Gastrocnemius medialis (tissue), 4 donors: ENCODE results near the gene TARS3. TPM values are rescaled to one million over a fixed set of nuclear protein-coding genes. Genes with fewer than 3 reads are reported as not detected.

Experiments
- ATAC-seq, 2 donors: fragments of 150-250 bp; one replicate each; pipeline ENCODE4 v1.9.1; 2016
- DNase-seq, 2 donors: peaks; one replicate each; pipeline ENCODE4 v3.0.0-alpha.2; 2019
- H3K27ac ChIP-seq, 4 donors: fragments of 200-600 bp; sonication (generic); 1 replicate in 1 of 4; 2 replicates in 3 of 4; pipeline ENCODE4 v1.5.1; 2016 to 2018; ENCODE audit warnings: mild to moderate bottlenecking in 2 of 4, moderate library complexity in 1 of 4
- H3K27me3 ChIP-seq, 3 donors: fragments of 200-600 bp; sonication (generic) in 2 of 3; 1 replicate in 1 of 3; 2 replicates in 2 of 3; pipeline versions ENCODE4 v1.5.1 to v1.6.0; 2016 to 2019; ENCODE audit warnings: mild to moderate bottlenecking in 1 of 3, moderate library complexity in 1 of 3
- H3K36me3 ChIP-seq, 2 donors: fragments of 200-600 bp; sonication (generic) in 1 of 2; one replicate each; pipeline ENCODE4 v1.5.1; 2017 to 2018
- H3K4me1 ChIP-seq, 2 donors: fragments of 200-600 bp; sonication (generic) in 1 of 2; one replicate each; pipeline ENCODE4 v1.5.1; 2016 to 2017; ENCODE audit warnings: mild to moderate bottlenecking in 2 of 2
- H3K4me3 ChIP-seq, 4 donors: fragments of 200-600 bp; sonication (generic) in 3 of 4; 1 replicate in 1 of 4; 2 replicates in 3 of 4; pipeline ENCODE4 v1.5.1; 2016 to 2019; ENCODE audit warnings: mild to moderate bottlenecking in 2 of 4
- H3K9me3 ChIP-seq, 3 donors: fragments of 200-600 bp; sonication (generic) in 2 of 3; 1 replicate in 1 of 3; 2 replicates in 2 of 3; pipeline ENCODE4 v1.5.1; 2016 to 2019
- POLR2A ChIP-seq, 2 donors: fragments of 450-650 bp; IDR thresholded peaks; one replicate each; pipeline ENCODE4 v1.6.1; 2017; ENCODE audit warnings: antibody characterized with exemption in 2 of 2, mild to moderate bottlenecking in 2 of 2, moderate library complexity in 2 of 2
- in situ Hi-C, 4 donors: fragments of 200-750 bp; cut with MboI; loops; one replicate each; pipeline versions ENCODE4 v1.15.0 to v1.8.0; 2017; ENCODE audit warnings: low sequenced_read_pairs in 4 of 4
- intact Hi-C: fragments of 100-400 bp; cut with DNase I; formaldehyde crosslinking; loops from one replicate; pipeline ENCODE4 v1.15.1; 2023; ENCODE audit warnings: low total_unique reads
- total RNA-seq, 4 donors: library from RNA; depleted of rRNA; stranded (reverse); fragments of >200 nt; gene quantifications; one replicate each; pipeline versions ENCODE4 v1.1.0 to v1.2.3, GENCODE V29; 2016
- TF ChIP-seq, protein P1 (sequence below), 5 experiments: fragments of 450-650 bp in 3 of 5; fragments of 200-600 bp in 2 of 5; sonication (generic) in 2 of 5; IDR thresholded peaks in 4 of 5; conservative IDR thresholded peaks in 1 of 5; 1 replicate in 4 of 5; 2 replicates in 1 of 5; pipeline ENCODE4 v1.5.1; 2016 to 2019; ENCODE audit warnings: antibody characterized with exemption in 5 of 5, mild to moderate bottlenecking in 3 of 5, moderate library complexity in 3 of 5

Gene TARS3
- total RNA-seq, 4 donors from 2014 or later = 38.3 to 69.9 (median 55.4) TPM

DNA sequence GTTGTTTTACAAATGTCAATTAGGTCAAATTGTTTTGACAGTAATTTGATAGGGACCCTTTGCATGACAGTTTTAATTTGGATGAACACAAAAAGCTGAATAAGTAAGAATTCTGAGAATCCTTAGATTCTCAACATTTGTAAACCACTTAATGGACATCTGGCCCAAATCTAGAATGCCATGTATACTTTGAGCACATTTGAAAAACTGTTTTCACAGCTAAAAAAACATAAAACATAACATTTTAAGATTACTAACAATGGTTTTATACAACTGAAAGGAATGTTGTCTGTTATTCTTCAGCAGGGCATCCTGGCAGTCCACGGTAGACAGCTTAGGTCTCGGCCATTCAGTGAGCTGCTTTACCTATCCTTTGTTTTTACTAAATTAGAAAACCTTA is 37.6 kb downstream of the TARS3 start:
- H3K27me3 ChIP-seq = no peaks in the 10 kb centered on the region
- no peak overlapping the region for H3K4me3 ChIP-seq
- H3K36me3 ChIP-seq = peaks cover 0 to 37% of the 10 kb centered on the region in 2 donors
- no peaks in the 10 kb centered on the region for H3K9me3 ChIP-seq
- DNase-seq (no peak), ATAC-seq (no peak)
- TF ChIP-seq POLR2A (IDR thresholded peaks at IDR 0.05) = no peak
- TF ChIP-seq, protein P1, sequence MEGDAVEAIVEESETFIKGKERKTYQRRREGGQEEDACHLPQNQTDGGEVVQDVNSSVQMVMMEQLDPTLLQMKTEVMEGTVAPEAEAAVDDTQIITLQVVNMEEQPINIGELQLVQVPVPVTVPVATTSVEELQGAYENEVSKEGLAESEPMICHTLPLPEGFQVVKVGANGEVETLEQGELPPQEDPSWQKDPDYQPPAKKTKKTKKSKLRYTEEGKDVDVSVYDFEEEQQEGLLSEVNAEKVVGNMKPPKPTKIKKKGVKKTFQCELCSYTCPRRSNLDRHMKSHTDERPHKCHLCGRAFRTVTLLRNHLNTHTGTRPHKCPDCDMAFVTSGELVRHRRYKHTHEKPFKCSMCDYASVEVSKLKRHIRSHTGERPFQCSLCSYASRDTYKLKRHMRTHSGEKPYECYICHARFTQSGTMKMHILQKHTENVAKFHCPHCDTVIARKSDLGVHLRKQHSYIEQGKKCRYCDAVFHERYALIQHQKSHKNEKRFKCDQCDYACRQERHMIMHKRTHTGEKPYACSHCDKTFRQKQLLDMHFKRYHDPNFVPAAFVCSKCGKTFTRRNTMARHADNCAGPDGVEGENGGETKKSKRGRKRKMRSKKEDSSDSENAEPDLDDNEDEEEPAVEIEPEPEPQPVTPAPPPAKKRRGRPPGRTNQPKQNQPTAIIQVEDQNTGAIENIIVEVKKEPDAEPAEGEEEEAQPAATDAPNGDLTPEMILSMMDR (IDR thresholded peaks at IDR 0.05 in 4 of 5, conservative IDR thresholded peaks at IDR 0.05 in 1 of 5) = no peak
- intact Hi-C loops (no loop called here), in situ Hi-C loops (no loop called here)
- H3K4me1 ChIP-seq = no peaks in the 10 kb centered on the region
- no peak overlapping the region for H3K27ac ChIP-seq

DNA sequence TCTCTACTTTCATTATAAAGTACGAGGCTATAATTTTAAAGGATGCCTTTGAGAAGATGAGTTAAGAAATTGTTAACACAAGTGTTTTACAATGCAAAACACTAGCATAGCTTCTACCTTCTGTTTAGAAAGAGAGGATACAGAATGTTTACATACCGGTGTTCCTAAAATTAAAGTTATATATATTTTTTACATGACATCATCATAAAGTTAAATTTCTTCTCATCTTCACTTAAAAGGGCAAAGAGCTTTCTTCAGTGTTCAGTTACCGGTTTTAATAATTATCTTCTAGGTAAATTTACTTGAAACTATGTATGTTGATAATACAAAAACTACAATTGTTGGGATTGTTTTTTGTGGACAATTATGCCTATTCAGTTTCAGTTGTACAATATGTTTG is 39.4 kb downstream of the TARS3 start:
- Histone ChIP-seq H3K4me3 (no peak overlapping the region), H3K9me3 (no peaks in the 10 kb centered on the region), H3K36me3 (peaks cover 0 to 52% of the 10 kb centered on the region in 2 donors), H3K27ac (no peak overlapping the region), H3K27me3 (no peaks in the 10 kb centered on the region), H3K4me1 (no peaks in the 10 kb centered on the region)
- in situ Hi-C loops = no loop called here
- intact Hi-C loops = no loop called here
- TF ChIP-seq POLR2A (IDR thresholded peaks at IDR 0.05) = no peak
- TF ChIP-seq, protein P1 (IDR thresholded peaks at IDR 0.05 in 4 of 5, conservative IDR thresholded peaks at IDR 0.05 in 1 of 5) = no peak
- ATAC-seq (no peak), DNase-seq (no peak)

DNA sequence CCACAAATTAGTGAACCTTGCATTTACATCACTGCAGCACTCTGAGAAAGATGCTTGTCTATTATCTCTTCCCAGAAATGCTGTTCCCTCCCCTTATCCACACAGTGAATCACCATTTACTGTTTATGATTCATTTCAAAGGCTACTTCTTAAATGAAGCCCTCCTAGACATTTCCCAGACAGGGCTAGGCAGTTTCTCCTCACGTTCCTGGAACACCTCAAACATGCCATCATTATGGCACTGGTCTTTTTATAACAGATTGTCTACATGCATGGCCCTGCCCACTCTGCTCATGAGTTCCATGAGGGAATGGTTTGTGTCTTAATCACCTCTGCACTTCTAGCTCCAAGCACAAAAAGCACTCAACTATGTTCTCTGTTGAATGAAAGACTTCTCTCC is 39.9 kb downstream of the TARS3 start:
- TF ChIP-seq POLR2A (IDR thresholded peaks at IDR 0.05) = no peak
- TF ChIP-seq, protein P1 (IDR thresholded peaks at IDR 0.05 in 4 of 5, conservative IDR thresholded peaks at IDR 0.05 in 1 of 5) = no peak
- peaks cover 0 to 55% of the 10 kb centered on the region in 2 donors for H3K36me3 ChIP-seq
- no peak overlapping the region for H3K4me3 ChIP-seq
- no peaks in the 10 kb centered on the region for H3K9me3 ChIP-seq
- intact Hi-C loops (no loop called here), in situ Hi-C loops (no loop called here)
- no peak for DNase-seq
- no peaks in the 10 kb centered on the region for H3K4me1 ChIP-seq
- ATAC-seq = no peak
- no peaks in the 10 kb centered on the region for H3K27me3 ChIP-seq
- H3K27ac ChIP-seq = no peak overlapping the region

DNA sequence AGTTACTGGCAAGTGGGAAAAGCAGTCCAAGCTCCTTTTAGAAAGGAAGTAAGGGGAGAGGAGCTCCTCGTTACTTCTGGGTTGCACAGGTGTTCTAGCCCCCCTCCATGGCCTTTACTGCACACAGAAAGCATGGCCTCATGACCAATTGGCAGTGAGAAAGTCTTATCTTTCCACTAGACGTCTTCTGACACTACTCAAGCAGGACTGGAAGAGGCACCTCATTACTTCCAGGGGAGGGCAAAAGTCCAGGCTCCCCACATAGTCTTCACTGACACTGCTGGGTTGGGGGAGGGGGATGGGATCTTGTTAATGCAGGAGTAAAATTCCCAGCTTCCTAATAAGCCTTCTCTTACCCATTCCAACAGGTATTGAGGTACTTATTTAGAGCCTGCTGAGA is 44.5 kb downstream of the TARS3 start:
- peaks cover 0 to 55% of the 10 kb centered on the region in 2 donors for H3K36me3 ChIP-seq
- in situ Hi-C loops (no loop called here), intact Hi-C loops (no loop called here)
- no peaks in the 10 kb centered on the region for H3K9me3 ChIP-seq
- DNase-seq (no peak), ATAC-seq (no peak)
- TF ChIP-seq, protein P1 (IDR thresholded peaks at IDR 0.05 in 4 of 5, conservative IDR thresholded peaks at IDR 0.05 in 1 of 5) = no peak
- TF ChIP-seq POLR2A (IDR thresholded peaks at IDR 0.05) = no peak
- H3K4me1 ChIP-seq = no peaks in the 10 kb centered on the region
- no peak overlapping the region for H3K27ac ChIP-seq
- no peaks in the 10 kb centered on the region for H3K27me3 ChIP-seq
- H3K4me3 ChIP-seq = no peak overlapping the region

DNA sequence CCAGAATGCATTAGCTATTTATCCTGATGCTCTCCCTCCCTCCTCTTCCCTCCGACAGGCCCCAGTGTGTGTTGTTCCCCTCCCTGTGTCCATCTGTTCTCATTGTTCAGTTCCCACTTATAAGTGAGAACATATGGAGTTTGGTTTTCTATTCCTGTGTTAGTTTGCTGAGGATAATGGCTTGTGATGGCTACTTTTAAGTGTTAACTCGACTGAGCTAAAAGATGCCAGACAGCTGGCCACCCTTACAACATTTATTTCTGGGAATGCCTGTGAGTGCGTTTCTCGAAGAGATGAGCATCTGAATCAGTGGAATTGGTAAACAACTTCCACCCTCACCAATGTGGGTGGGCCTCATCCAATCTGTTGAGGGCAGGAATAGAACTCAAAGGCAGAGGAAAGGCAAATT is 47.3 kb downstream of the TARS3 start:
- Histone ChIP-seq H3K27me3 (no peaks in the 10 kb centered on the region), H3K36me3 (peaks cover 0 to 59% of the 10 kb centered on the region in 2 donors), H3K27ac (no peak overlapping the region), H3K9me3 (no peaks in the 10 kb centered on the region), H3K4me3 (no peak overlapping the region), H3K4me1 (no peaks in the 10 kb centered on the region)
- no peak for TF ChIP-seq POLR2A (IDR thresholded peaks at IDR 0.05)
- TF ChIP-seq, protein P1 (IDR thresholded peaks at IDR 0.05 in 4 of 5, conservative IDR thresholded peaks at IDR 0.05 in 1 of 5) = no peak
- intact Hi-C loops = no loop called here
- no peak for DNase-seq
- no peak for ATAC-seq
- in situ Hi-C loops = no loop called here
